Measurements from ENCODE around the gene KLF15. TPM values are rescaled to one million over a fixed set of nuclear protein-coding genes. Genes with fewer than 3 reads are reported as not detected.
A peak's percentile ranks its signal among the peaks of the same experiment; 100 is the strongest.

KLF15 gene
- total RNA-seq, 1 experiment from 2014 or later: 14.7 TPM

DNA sequence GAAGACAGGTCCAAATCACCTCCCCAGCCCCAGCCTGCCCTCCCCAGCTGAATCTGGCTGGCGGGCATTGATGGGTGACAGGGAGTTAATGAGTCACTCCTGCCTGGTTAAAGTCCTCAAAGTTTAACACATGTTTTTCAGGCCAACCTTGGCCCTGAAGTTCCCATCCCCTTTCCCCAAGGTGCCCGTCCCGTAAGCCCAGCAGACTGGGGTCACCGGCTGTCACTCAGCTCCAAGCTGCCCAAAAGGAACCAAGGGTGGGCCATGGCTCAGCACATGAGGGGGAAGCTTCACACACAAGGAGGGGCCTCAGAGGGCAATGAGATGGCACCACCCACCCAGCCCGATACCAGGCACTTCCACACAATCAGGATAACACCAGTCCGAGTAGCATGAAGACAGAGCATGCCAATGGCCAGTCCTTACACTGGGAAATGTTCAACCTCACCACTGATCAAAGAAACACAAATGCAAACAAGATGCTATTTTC is 10.2 kb upstream of the KLF15 start (continued):
- TF ChIP-seq, protein P1, sequence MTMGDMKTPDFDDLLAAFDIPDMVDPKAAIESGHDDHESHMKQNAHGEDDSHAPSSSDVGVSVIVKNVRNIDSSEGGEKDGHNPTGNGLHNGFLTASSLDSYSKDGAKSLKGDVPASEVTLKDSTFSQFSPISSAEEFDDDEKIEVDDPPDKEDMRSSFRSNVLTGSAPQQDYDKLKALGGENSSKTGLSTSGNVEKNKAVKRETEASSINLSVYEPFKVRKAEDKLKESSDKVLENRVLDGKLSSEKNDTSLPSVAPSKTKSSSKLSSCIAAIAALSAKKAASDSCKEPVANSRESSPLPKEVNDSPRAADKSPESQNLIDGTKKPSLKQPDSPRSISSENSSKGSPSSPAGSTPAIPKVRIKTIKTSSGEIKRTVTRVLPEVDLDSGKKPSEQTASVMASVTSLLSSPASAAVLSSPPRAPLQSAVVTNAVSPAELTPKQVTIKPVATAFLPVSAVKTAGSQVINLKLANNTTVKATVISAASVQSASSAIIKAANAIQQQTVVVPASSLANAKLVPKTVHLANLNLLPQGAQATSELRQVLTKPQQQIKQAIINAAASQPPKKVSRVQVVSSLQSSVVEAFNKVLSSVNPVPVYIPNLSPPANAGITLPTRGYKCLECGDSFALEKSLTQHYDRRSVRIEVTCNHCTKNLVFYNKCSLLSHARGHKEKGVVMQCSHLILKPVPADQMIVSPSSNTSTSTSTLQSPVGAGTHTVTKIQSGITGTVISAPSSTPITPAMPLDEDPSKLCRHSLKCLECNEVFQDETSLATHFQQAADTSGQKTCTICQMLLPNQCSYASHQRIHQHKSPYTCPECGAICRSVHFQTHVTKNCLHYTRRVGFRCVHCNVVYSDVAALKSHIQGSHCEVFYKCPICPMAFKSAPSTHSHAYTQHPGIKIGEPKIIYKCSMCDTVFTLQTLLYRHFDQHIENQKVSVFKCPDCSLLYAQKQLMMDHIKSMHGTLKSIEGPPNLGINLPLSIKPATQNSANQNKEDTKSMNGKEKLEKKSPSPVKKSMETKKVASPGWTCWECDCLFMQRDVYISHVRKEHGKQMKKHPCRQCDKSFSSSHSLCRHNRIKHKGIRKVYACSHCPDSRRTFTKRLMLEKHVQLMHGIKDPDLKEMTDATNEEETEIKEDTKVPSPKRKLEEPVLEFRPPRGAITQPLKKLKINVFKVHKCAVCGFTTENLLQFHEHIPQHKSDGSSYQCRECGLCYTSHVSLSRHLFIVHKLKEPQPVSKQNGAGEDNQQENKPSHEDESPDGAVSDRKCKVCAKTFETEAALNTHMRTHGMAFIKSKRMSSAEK (CRISPR knock-in tag; IDR thresholded peaks at IDR 0.05; ENCODE audit: borderline replicate concordance): no peak

DNA sequence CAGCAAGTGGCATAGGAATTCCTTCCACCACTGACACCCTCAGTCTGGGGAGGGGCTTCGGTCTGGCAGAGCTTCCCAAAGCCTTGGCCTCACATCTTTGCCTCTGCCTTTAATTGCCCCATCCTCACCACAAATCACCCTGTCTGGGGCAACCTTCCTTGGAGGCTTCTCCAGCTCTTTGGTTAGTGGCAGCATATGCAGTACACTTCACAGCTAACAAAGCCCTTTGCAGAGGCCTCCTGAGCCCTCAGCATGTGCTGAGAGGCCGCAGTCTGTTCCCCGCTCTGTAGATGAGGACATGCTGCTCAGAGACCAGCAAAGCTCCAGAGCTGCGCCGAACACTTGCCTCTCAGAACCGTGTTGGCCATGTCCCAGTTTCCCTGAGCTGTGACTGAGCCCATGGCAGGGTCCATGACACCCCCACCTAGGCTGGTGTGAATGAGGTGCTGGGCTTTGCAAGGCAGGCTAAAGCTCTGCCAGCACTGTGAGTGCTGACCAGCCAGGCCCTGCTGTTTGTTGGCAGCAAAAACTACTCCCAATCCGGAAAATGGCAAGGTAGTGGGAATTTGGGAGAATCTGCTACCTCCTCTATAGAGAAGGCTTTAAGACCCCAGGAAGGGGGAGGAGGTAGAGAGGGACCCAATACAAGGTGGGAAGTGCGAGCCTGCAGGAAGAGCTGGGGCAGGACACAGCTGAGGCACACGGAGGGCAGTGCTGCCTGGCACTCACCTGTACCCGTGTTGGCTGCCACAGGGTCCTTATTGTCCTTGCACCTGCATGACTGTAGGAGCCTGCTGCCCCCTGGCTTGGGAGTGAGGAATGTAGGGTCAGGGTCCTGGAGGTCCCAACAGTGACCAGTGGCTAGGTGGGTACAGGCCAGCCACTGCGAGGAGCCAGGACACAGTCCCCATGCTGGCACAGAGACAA is 8.4 kb upstream of the KLF15 start:
- ChIA-PET CTCF (interaction anchor here (0.5 to 1.8 kb wide), 6 partner anchors 8 to 232 kb away, joined by 3 to 6 read pairs (median 4); no protein-coding TSS in a partner anchor), POLR2A (no interaction called here)
- ATAC-seq (peak; percentile 37), DNase-seq (ENCODE audit: low spot score) (peak; percentile 30)
- H3K4me3 Mint-ChIP-seq: no peak overlapping the region
- peaks cover 7% of the 10 kb centered on the region; the same call in 1 of the 2 replicates for H3K27me3 Mint-ChIP-seq (ENCODE audit: low read depth)
- H3K27ac Mint-ChIP-seq: no peak overlapping the region
- H3K36me3 Mint-ChIP-seq: peaks cover 4% of the 10 kb centered on the region; the same call in 1 of the 2 replicates
- peaks cover 27% of the 10 kb centered on the region for H3K4me1 Mint-ChIP-seq
- 0 out of 2 replicates have a peak, but pooled peaks cover 7% of the 10 kb centered on the region for H3K9me3 Mint-ChIP-seq
- TF ChIP-seq TCF7 (CRISPR knock-in tag; IDR thresholded peaks at IDR 0.05; ENCODE audit: low read depth): no peak
- TF ChIP-seq, protein P2, sequence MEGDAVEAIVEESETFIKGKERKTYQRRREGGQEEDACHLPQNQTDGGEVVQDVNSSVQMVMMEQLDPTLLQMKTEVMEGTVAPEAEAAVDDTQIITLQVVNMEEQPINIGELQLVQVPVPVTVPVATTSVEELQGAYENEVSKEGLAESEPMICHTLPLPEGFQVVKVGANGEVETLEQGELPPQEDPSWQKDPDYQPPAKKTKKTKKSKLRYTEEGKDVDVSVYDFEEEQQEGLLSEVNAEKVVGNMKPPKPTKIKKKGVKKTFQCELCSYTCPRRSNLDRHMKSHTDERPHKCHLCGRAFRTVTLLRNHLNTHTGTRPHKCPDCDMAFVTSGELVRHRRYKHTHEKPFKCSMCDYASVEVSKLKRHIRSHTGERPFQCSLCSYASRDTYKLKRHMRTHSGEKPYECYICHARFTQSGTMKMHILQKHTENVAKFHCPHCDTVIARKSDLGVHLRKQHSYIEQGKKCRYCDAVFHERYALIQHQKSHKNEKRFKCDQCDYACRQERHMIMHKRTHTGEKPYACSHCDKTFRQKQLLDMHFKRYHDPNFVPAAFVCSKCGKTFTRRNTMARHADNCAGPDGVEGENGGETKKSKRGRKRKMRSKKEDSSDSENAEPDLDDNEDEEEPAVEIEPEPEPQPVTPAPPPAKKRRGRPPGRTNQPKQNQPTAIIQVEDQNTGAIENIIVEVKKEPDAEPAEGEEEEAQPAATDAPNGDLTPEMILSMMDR (IDR thresholded peaks at IDR 0.05): 0 out of 2 replicates have a peak, but pooled peaks have one; percentile 9

DNA sequence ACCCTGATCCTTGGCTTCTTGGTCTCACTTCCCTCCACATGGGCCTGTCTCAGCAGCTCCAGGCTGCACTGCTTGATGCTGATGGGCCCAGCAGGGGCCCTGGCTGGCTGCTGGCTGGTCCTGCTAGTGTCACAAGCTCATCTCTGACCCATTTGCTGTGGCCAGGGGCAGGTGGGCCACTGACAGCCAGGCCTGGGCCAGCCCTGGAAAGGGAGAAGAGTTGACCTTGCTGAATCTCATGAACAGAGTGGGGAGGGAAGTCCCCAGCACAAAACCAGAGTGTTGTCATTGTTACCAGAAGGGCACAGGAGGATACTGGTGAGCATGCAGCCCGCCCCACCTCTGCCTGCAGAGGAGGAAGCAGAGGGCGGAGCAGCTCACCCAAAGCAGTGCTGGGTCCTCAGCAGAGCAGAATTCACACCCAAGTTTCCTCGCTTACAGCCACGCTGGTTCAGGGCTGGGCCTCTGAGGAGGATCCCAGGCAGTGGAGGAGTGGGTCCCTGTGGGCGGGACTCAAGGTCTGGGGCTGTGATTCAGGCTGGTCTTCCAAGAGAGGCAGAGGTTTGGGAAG is 7.6 kb upstream of the KLF15 start:
- Mint-ChIP-seq H3K36me3 (0 out of 2 replicates have a peak, but pooled peaks cover 3% of the 10 kb centered on the region), H3K27ac (no peak overlapping the region), H3K9me3 (peaks cover 4% of the 10 kb centered on the region), H3K4me3 (no peak overlapping the region), H3K4me1 (peaks cover 27% of the 10 kb centered on the region), H3K27me3 (ENCODE audit: low read depth) (peaks cover 12% of the 10 kb centered on the region)
- no peak for TF ChIP-seq CREM (CRISPR knock-in tag; IDR thresholded peaks at IDR 0.05)
- 0 out of 2 replicates have a peak, but pooled peaks have one; percentile 28 for TF ChIP-seq FOXP1 (CRISPR knock-in tag; IDR thresholded peaks at IDR 0.05; ENCODE audit: borderline replicate concordance)
- TF ChIP-seq MYBL2 (CRISPR knock-in tag; IDR thresholded peaks at IDR 0.05): no peak
- TF ChIP-seq ZNF423 (CRISPR knock-in tag; IDR thresholded peaks at IDR 0.05): no peak
- no peak for TF ChIP-seq IRF2 (CRISPR knock-in tag; IDR thresholded peaks at IDR 0.05; ENCODE audit: borderline replicate concordance, low read depth)
- CTCF ChIA-PET: interaction anchor here (1.2 to 1.7 kb wide), 4 partner anchors 10 to 152 kb away, joined by 3 to 6 read pairs (median 4); no protein-coding TSS in a partner anchor
- DNase-seq (ENCODE audit: low spot score) (peak; percentile 9), ATAC-seq (no peak; the same call in 1 of the 2 replicates)
- POLR2A ChIA-PET: no interaction called here

DNA sequence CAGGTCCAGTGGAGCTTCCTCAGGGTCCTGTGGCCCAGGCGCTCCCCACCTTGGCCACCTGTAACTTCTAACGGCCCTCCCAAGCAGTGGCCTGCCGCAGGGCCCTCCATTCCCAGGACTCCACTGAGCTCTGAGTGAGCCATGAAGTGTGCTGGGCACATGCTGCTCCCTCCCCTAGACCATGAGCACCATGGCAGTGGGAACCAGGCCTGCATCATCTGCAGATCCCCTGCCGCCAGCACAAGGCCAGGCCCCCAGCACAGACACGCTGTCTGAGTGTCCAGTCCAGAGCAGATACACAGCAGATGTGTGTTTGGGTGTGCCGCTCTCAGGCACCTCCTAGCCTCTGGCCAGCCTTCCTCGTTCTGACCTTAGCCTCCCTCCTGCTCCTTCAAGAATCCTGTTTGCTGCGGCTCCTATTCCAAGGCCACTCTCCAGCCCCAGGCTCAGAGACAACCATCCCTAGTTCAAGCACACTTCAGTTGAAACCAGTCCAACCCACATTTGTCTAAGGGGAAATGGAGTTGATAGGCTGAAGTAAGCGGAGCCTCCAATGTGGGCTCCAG is 7.0 kb upstream of the KLF15 start:
- Mint-ChIP-seq H3K27ac (no peak overlapping the region; the same call in 1 of the 2 replicates), H3K4me3 (no peak overlapping the region), H3K9me3 (peaks cover 10% of the 10 kb centered on the region), H3K27me3 (ENCODE audit: low read depth) (peaks cover 18% of the 10 kb centered on the region), H3K36me3 (0 out of 2 replicates have a peak, but pooled peaks cover 9% of the 10 kb centered on the region), H3K4me1 (peaks cover 27% of the 10 kb centered on the region)
- DNase-seq (ENCODE audit: low spot score): no peak
- TF ChIP-seq, protein P3, sequence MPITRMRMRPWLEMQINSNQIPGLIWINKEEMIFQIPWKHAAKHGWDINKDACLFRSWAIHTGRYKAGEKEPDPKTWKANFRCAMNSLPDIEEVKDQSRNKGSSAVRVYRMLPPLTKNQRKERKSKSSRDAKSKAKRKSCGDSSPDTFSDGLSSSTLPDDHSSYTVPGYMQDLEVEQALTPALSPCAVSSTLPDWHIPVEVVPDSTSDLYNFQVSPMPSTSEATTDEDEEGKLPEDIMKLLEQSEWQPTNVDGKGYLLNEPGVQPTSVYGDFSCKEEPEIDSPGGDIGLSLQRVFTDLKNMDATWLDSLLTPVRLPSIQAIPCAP (CRISPR knock-in tag; IDR thresholded peaks at IDR 0.05): no peak
- TF ChIP-seq JAZF1 (CRISPR knock-in tag; IDR thresholded peaks at IDR 0.05): no peak
- no peak for TF ChIP-seq CBFB (CRISPR knock-in tag; IDR thresholded peaks at IDR 0.05; ENCODE audit: low read depth)
- ChIA-PET CTCF (interaction anchor here (1.2 to 1.7 kb wide), 3 partner anchors 11 to 152 kb away, joined by 3 to 6 read pairs (median 3); no protein-coding TSS in a partner anchor), POLR2A (no interaction called here)
- no peak for ATAC-seq

All from WTC11 (cell line).